ENCODE results near the gene STARD3NL.
"Not testable (repeated sequence)": the region's sequence is repeated elsewhere in the genome, so short reads cannot be mapped to it uniquely, and the experiment has no call there.

Gene STARD3NL

GRCh38 chr7:38269704-38270346 is 91.8 kb downstream of the STARD3NL start:
- DNase-seq: not testable (repeated sequence)

- not testable (repeated sequence) for DNase-seq
Measured at GRCh38 chr7:38270405-38270804, 92.4 kb downstream of the STARD3NL start.

- DNase-seq: no peak
Measured at GRCh38 chr7:38273286-38273995, 95.4 kb downstream of the STARD3NL start, which contains the start of gene TARP. TSS of gene TARP (minus strand) at chr7:38273636.

- DNase-seq: no peak
Measured at GRCh38 chr7:38274486-38274885, 96.4 kb downstream of the STARD3NL start.

- DNase-seq: no peak
Measured at GRCh38 chr7:38274927-38275620, 97.0 kb downstream of the STARD3NL start.

- no peak for DNase-seq
Measured at GRCh38 chr7:38276096-38276877, 98.2 kb downstream of the STARD3NL start.

- no peak for DNase-seq
Measured at GRCh38 chr7:38280000-38280399, 102.0 kb downstream of the STARD3NL start.

Measured in SW 1271 (cell line).